ENCODE data around the gene CASP10. TPM values are rescaled to one million over a fixed set of nuclear protein-coding genes. Genes with fewer than 3 reads are reported as not detected.

CASP10 gene
- total and polyA plus RNA-seq, 2 donors (not counting 1 experiment from before 2014, with no cell fraction given), result 16.0 to 34.3 TPM

- Histone ChIP-seq H3K9ac (ENCODE audit: low read length) (no peak overlapping the region), H3K36me3 (replicated peaks in 1 of 2; ENCODE audit: control extremely low read depth in 1 of 2, control insufficient read depth in 1 of 2, extremely low read depth in 1 of 2, insufficient read depth in 2 of 2, low read length in 1 of 2) (peaks cover 5 to 36% of the 10 kb centered on the region in 2 experiments), H3K9me3 (ENCODE audit: control extremely low read depth in 1 of 3, control insufficient read depth in 2 of 3, insufficient read depth in 1 of 3, low read length in 2 of 3) (no peaks in the 10 kb centered on the region), H3K4me2 (replicated peaks; ENCODE audit: low read depth, low read length, poor library complexity, severe bottlenecking) (peak overlapping the region; percentile 5), H3K4me1 (ENCODE audit: control insufficient read depth in 2 of 2, insufficient read depth in 2 of 2, low read length in 2 of 2) (peaks cover 12 to 27% of the 10 kb centered on the region in 2 donors), H3K4me3 (ENCODE audit: control extremely low read depth in 1 of 5, extremely low read depth in 1 of 5, insufficient read depth in 1 of 5, low read depth in 2 of 5, low read length in 4 of 5) (no peak overlapping the region), H2AFZ (ENCODE audit: insufficient read depth, low read depth, low read length, poor library complexity, severe bottlenecking) (no peak overlapping the region), H4K20me1 (ENCODE audit: control insufficient read depth, insufficient read depth, low read length, poor library complexity, severe bottlenecking) (no peaks in the 10 kb centered on the region), H3K79me2 (ENCODE audit: control insufficient read depth, insufficient read depth, low read length) (peaks cover 25% of the 10 kb centered on the region), H3K27me3 (replicated peaks in 1 of 4; ENCODE audit: control extremely low read depth in 1 of 4, control insufficient read depth in 3 of 4, insufficient read depth in 4 of 4, low read length in 3 of 4) (no peaks in the 10 kb centered on the region), H3K27ac (ENCODE audit: low read length in 2 of 2) (no peak overlapping the region)
- DNase-seq (no peak), ATAC-seq (ENCODE audit: low read depth) (no peak)
- TF ChIP-seq, protein P1, sequence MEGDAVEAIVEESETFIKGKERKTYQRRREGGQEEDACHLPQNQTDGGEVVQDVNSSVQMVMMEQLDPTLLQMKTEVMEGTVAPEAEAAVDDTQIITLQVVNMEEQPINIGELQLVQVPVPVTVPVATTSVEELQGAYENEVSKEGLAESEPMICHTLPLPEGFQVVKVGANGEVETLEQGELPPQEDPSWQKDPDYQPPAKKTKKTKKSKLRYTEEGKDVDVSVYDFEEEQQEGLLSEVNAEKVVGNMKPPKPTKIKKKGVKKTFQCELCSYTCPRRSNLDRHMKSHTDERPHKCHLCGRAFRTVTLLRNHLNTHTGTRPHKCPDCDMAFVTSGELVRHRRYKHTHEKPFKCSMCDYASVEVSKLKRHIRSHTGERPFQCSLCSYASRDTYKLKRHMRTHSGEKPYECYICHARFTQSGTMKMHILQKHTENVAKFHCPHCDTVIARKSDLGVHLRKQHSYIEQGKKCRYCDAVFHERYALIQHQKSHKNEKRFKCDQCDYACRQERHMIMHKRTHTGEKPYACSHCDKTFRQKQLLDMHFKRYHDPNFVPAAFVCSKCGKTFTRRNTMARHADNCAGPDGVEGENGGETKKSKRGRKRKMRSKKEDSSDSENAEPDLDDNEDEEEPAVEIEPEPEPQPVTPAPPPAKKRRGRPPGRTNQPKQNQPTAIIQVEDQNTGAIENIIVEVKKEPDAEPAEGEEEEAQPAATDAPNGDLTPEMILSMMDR (IDR thresholded peaks at IDR 0.05), result no peak
- no peak for TF ChIP-seq EZH2 (IDR thresholded peaks at IDR 0.05; ENCODE audit: borderline replicate concordance, insufficient read depth, low read depth, low read length, poor library complexity, severe bottlenecking)
- peaks cover 37% of the 10 kb centered on the region for H3K4me1 Mint-ChIP-seq
- POLR2A ChIA-PET, result interaction anchor here (0.5 to 0.7 kb wide), 3 partner anchors 26 to 738 kb away, joined by 3 to 5 read pairs (median 5); no protein-coding TSS in a partner anchor
- no peaks in the 10 kb centered on the region for H3K9me3 Mint-ChIP-seq (ENCODE audit: insufficient read depth)
- WGBS (ENCODE audit: insufficient coverage), result 93% methylated on average over 2 of the region's 5 CpGs
- intact Hi-C loops (cut with micrococcal nuclease), result no loop called here
- H3K27ac Mint-ChIP-seq, result peak overlapping the region; percentile 12
- H3K27me3 Mint-ChIP-seq, result no peaks in the 10 kb centered on the region
- CTCF ChIA-PET, result interaction anchor here (0.7 to 6.3 kb wide), 3 partner anchors 13 to 37 kb away, joined by 3 to 54 read pairs (median 25); partner anchors contain the start of gene CASP10
- H3K4me3 Mint-ChIP-seq, result no peak overlapping the region
Observed at GRCh38 chr2:201219328-201220096, 36.6 kb downstream of the CASP10 start.

- ATAC-seq (ENCODE audit: low read depth) (peak; percentile 31), DNase-seq (peak; percentile 51)
- Histone ChIP-seq H3K4me1 (ENCODE audit: control insufficient read depth in 2 of 2, insufficient read depth in 2 of 2, low read length in 2 of 2) (peaks cover 12 to 27% of the 10 kb centered on the region in 2 donors), H3K27ac (ENCODE audit: low read length in 2 of 2) (peak overlapping the region in 1 of 2 donors; percentile 6), H3K4me2 (replicated peaks; ENCODE audit: low read depth, low read length, poor library complexity, severe bottlenecking) (peak overlapping the region; percentile 5), H3K27me3 (replicated peaks in 1 of 4; ENCODE audit: control extremely low read depth in 1 of 4, control insufficient read depth in 3 of 4, insufficient read depth in 4 of 4, low read length in 3 of 4) (no peaks in the 10 kb centered on the region), H2AFZ (ENCODE audit: insufficient read depth, low read depth, low read length, poor library complexity, severe bottlenecking) (no peak overlapping the region), H3K4me3 (ENCODE audit: control extremely low read depth in 1 of 5, extremely low read depth in 1 of 5, insufficient read depth in 1 of 5, low read depth in 2 of 5, low read length in 4 of 5) (no peak overlapping the region), H3K9ac (ENCODE audit: low read length) (no peak overlapping the region), H4K20me1 (ENCODE audit: control insufficient read depth, insufficient read depth, low read length, poor library complexity, severe bottlenecking) (no peaks in the 10 kb centered on the region), H3K9me3 (ENCODE audit: control extremely low read depth in 1 of 3, control insufficient read depth in 2 of 3, insufficient read depth in 1 of 3, low read length in 2 of 3) (no peaks in the 10 kb centered on the region), H3K36me3 (replicated peaks in 1 of 2; ENCODE audit: control extremely low read depth in 1 of 2, control insufficient read depth in 1 of 2, extremely low read depth in 1 of 2, insufficient read depth in 2 of 2, low read length in 1 of 2) (peaks cover 5 to 36% of the 10 kb centered on the region in 2 experiments), H3K79me2 (ENCODE audit: control insufficient read depth, insufficient read depth, low read length) (peaks cover 25% of the 10 kb centered on the region)
- intact Hi-C loops (cut with micrococcal nuclease), result no loop called here
- no peak overlapping the region for H3K4me3 Mint-ChIP-seq
- H3K27me3 Mint-ChIP-seq, result no peaks in the 10 kb centered on the region
- CTCF ChIA-PET, result interaction anchor here (1.4 to 6.3 kb wide), 3 partner anchors 10 to 38 kb away, joined by 3 to 54 read pairs (median 25); partner anchors contain the start of gene CASP10
- no peak for TF ChIP-seq EZH2 (IDR thresholded peaks at IDR 0.05; ENCODE audit: borderline replicate concordance, insufficient read depth, low read depth, low read length, poor library complexity, severe bottlenecking)
- TF ChIP-seq, protein P1 (IDR thresholded peaks at IDR 0.05), result no peak
- H3K27ac Mint-ChIP-seq, result peak overlapping the region; percentile 12
- no peaks in the 10 kb centered on the region for H3K9me3 Mint-ChIP-seq (ENCODE audit: insufficient read depth)
- POLR2A ChIA-PET, result interaction anchor here (0.5 to 0.7 kb wide), 3 partner anchors 26 to 738 kb away, joined by 3 to 5 read pairs (median 5); no protein-coding TSS in a partner anchor
- peaks cover 38% of the 10 kb centered on the region for H3K4me1 Mint-ChIP-seq
- no CpG with 5 or more reads among the region's 4 CpGs for WGBS (ENCODE audit: insufficient coverage)
Observed at GRCh38 chr2:201220102-201220570, 37.2 kb downstream of the CASP10 start.
